Testis (tissue), 2 donors: ENCODE measurements around the gene SHC4.

Source experiments
- CTCF ChIP-seq, 3 experiments: fragments of 450-650 bp in 2 of 3; fragments of 200-600 bp in 1 of 3; sonication (generic) in 1 of 3; IDR thresholded peaks; one replicate each; pipeline ENCODE4 v1.5.1; 2016 to 2019; ENCODE audit warnings: antibody characterized with exemption in 3 of 3, mild to moderate bottlenecking in 2 of 3, moderate library complexity in 1 of 3
- POLR2A ChIP-seq: fragments of 450-650 bp; IDR thresholded peaks from one replicate; pipeline ENCODE4 v1.6.1; 2017; ENCODE audit warnings: antibody characterized with exemption, mild to moderate bottlenecking, moderate library complexity

GRCh38 chr15:48905216-48905615, 58.5 kb downstream of the SHC4 start:
- TF ChIP-seq CTCF (IDR thresholded peaks at IDR 0.05) (no peak), POLR2A (no peak)
